Measurements from ENCODE around the gene GNAO1.

The GNAO1 gene

GRCh38 chr16:56352351-56353053 is 161.2 kb downstream of the GNAO1 start:
- no peak for DNase-seq (ENCODE audit: extremely low read depth, insufficient read length)
- Histone ChIP-seq H3K27me3 (replicated peaks; ENCODE audit: control insufficient read depth, insufficient read depth, low read length) (no peaks in the 10 kb centered on the region), H3K4me3 (replicated peaks; ENCODE audit: low read depth, low read length) (no peak overlapping the region), H3K36me3 (ENCODE audit: control insufficient read depth, insufficient read depth, low read length) (no peaks in the 10 kb centered on the region)
- no peak for TF ChIP-seq CTCF (IDR thresholded peaks at IDR 0.05; ENCODE audit: insufficient read depth, low read length, poor library complexity, severe bottlenecking)

GRCh38 chr16:56353054-56353921 is 162.0 kb downstream of the GNAO1 start:
- DNase-seq (ENCODE audit: extremely low read depth, insufficient read length), result no peak
- Histone ChIP-seq H3K4me3 (replicated peaks; ENCODE audit: low read depth, low read length) (no peak overlapping the region), H3K27me3 (replicated peaks; ENCODE audit: control insufficient read depth, insufficient read depth, low read length) (no peaks in the 10 kb centered on the region), H3K36me3 (ENCODE audit: control insufficient read depth, insufficient read depth, low read length) (no peaks in the 10 kb centered on the region)
- TF ChIP-seq CTCF (IDR thresholded peaks at IDR 0.05; ENCODE audit: insufficient read depth, low read length, poor library complexity, severe bottlenecking), result no peak

GRCh38 chr16:56354016-56354415 is 162.7 kb downstream of the GNAO1 start:
- Histone ChIP-seq H3K27me3 (replicated peaks; ENCODE audit: control insufficient read depth, insufficient read depth, low read length) (no peaks in the 10 kb centered on the region), H3K4me3 (replicated peaks; ENCODE audit: low read depth, low read length) (no peak overlapping the region), H3K36me3 (ENCODE audit: control insufficient read depth, insufficient read depth, low read length) (no peaks in the 10 kb centered on the region)
- TF ChIP-seq CTCF (IDR thresholded peaks at IDR 0.05; ENCODE audit: insufficient read depth, low read length, poor library complexity, severe bottlenecking), result no peak
- no peak for DNase-seq (ENCODE audit: extremely low read depth, insufficient read length)

GRCh38 chr16:56354746-56355145 is 163.5 kb downstream of the GNAO1 start:
- no peaks in the 10 kb centered on the region for H3K36me3 ChIP-seq (ENCODE audit: control insufficient read depth, insufficient read depth, low read length)
- TF ChIP-seq CTCF (IDR thresholded peaks at IDR 0.05; ENCODE audit: insufficient read depth, low read length, poor library complexity, severe bottlenecking), result no peak

GRCh38 chr16:56355221-56355620 is 163.9 kb downstream of the GNAO1 start:
- DNase-seq (ENCODE audit: extremely low read depth, insufficient read length), result no peak
- no peak for TF ChIP-seq CTCF (IDR thresholded peaks at IDR 0.05; ENCODE audit: insufficient read depth, low read length, poor library complexity, severe bottlenecking)
- Histone ChIP-seq H3K27me3 (replicated peaks; ENCODE audit: control insufficient read depth, insufficient read depth, low read length) (no peaks in the 10 kb centered on the region), H3K4me3 (replicated peaks; ENCODE audit: low read depth, low read length) (no peak overlapping the region), H3K36me3 (ENCODE audit: control insufficient read depth, insufficient read depth, low read length) (no peaks in the 10 kb centered on the region)

More at GRCh38 chr16:56354746-56355145, 163.5 kb downstream of the GNAO1 start:
- Histone ChIP-seq H3K27me3 (replicated peaks; ENCODE audit: control insufficient read depth, insufficient read depth, low read length) (no peaks in the 10 kb centered on the region), H3K4me3 (replicated peaks; ENCODE audit: low read depth, low read length) (no peak overlapping the region)
- DNase-seq (ENCODE audit: extremely low read depth, insufficient read length), result no peak

Measured in GM06990 (cell line).